WTC11 (cell line): ENCODE measurements around the gene PIP4K2A. TPM values are rescaled to one million over a fixed set of nuclear protein-coding genes. Genes with fewer than 3 reads are reported as not detected.

ENCODE experiments used
- ATAC-seq: fragments of 200-7000 bp; cut with Tn5 transposase; 2 replicates; pipeline ENCODE4 v1.10.0; 2021; ENCODE audit warnings: mild to moderate bottlenecking, moderate library complexity
- CTCF ChIA-PET: fragments of 300-600 bp; sonication (Branson Sonifier 250); formaldehyde crosslinking; loops from one replicate; lab custom pipeline; 2021; ENCODE audit warnings: antibody characterized with exemption; lab: Charles Lee
- POLR2A ChIA-PET: fragments of 350-600 bp; sonication (Branson Sonifier 250); formaldehyde crosslinking; loops from one replicate; lab custom pipeline; 2021; ENCODE audit warnings: antibody characterized with exemption; lab: Charles Lee
- DNase-seq: peaks from one replicate; pipeline ENCODE4 v3.0.0; 2021; ENCODE audit warnings: low spot score
- H3K27ac Mint-ChIP-seq: 2 replicates; pipeline ENCODE4 v1.8.0; 2021; ENCODE audit warnings: mixed read lengths
- H3K27me3 Mint-ChIP-seq: 2 replicates; pipeline ENCODE4 v1.8.0; 2021; ENCODE audit warnings: low read depth, mild to moderate bottlenecking, moderate library complexity, mixed read lengths
- H3K36me3 Mint-ChIP-seq: 2 replicates; pipeline ENCODE4 v1.8.0; 2021; ENCODE audit warnings: mixed read lengths
- H3K4me1 Mint-ChIP-seq: 2 replicates; pipeline ENCODE4 v1.8.0; 2022; ENCODE audit warnings: mixed read lengths
- H3K4me3 Mint-ChIP-seq: 2 replicates; pipeline ENCODE4 v1.8.0; 2021; ENCODE audit warnings: mild to moderate bottlenecking, moderate library complexity, mixed read lengths
- H3K9me3 Mint-ChIP-seq: 2 replicates; pipeline ENCODE4 v1.8.0; 2021; ENCODE audit warnings: mixed read lengths
- ATF3 ChIP-seq: sonication (generic); formaldehyde crosslinking; conservative IDR thresholded peaks from 2 replicates; pipeline ENCODE4 v1.8.1; 2022; ENCODE audit warnings: mild to moderate bottlenecking, missing genetic modification reagents
- CREB1 ChIP-seq: sonication (generic); formaldehyde crosslinking; IDR thresholded peaks from 2 replicates; pipeline ENCODE4 v1.8.0; 2023; ENCODE audit warnings: mild to moderate bottlenecking, missing genetic modification reagents
- MLX ChIP-seq: sonication (generic); formaldehyde crosslinking; IDR thresholded peaks from 2 replicates; pipeline ENCODE4 v1.8.1; 2023; ENCODE audit warnings: mild to moderate bottlenecking, missing genetic modification reagents, moderate library complexity
- OVOL2 ChIP-seq: fragments of 250-450 bp; sonication (Bioruptor Pico); IDR thresholded peaks from 2 replicates; pipeline ENCODE4 v1.9.0; 2021; ENCODE audit warnings: mild to moderate bottlenecking, borderline replicate concordance
- PRDM15 ChIP-seq: sonication (generic); formaldehyde crosslinking; IDR thresholded peaks from 2 replicates; pipeline ENCODE4 v1.8.0; 2022; ENCODE audit warnings: missing genetic modification reagents
- TEAD1 ChIP-seq: sonication (generic); formaldehyde crosslinking; IDR thresholded peaks from 2 replicates; pipeline ENCODE4 v1.8.0; 2022; ENCODE audit warnings: mild to moderate bottlenecking, missing genetic modification reagents
- TEAD4 ChIP-seq: sonication (generic); formaldehyde crosslinking; IDR thresholded peaks from 2 replicates; pipeline ENCODE4 v1.8.0; 2022; ENCODE audit warnings: mild to moderate bottlenecking, missing genetic modification reagents
- ZBTB21 ChIP-seq: sonication (generic); formaldehyde crosslinking; IDR thresholded peaks from 2 replicates; pipeline ENCODE4 v1.8.1; 2023; ENCODE audit warnings: mild to moderate bottlenecking, missing genetic modification reagents, borderline replicate concordance
- ZNF396 ChIP-seq: fragments of 250-450 bp; sonication (Bioruptor Pico); IDR thresholded peaks from 2 replicates; pipeline ENCODE4 v1.8.0; 2021; ENCODE audit warnings: mild to moderate bottlenecking, moderate library complexity, borderline replicate concordance
- ZNF423 ChIP-seq: fragments of 250-450 bp; sonication (Bioruptor Pico); IDR thresholded peaks from 2 replicates; pipeline ENCODE4 v2.1.2; 2022; ENCODE audit warnings: mild to moderate bottlenecking, moderate library complexity
- total RNA-seq: library from RNA; stranded (reverse); gene quantifications from 3 replicates; pipeline ENCODE4 v1.2.3, GENCODE V29; 2021
- TF ChIP-seq, protein P1 (sequence below): fragments of 250-450 bp; sonication (Bioruptor Pico); IDR thresholded peaks from 2 replicates; pipeline ENCODE4 v2.1.2; 2022; ENCODE audit warnings: mild to moderate bottlenecking, moderate library complexity
- TF ChIP-seq, protein P2 (sequence below): sonication (generic); formaldehyde crosslinking; IDR thresholded peaks from 2 replicates; pipeline ENCODE4 v1.8.1; 2023; ENCODE audit warnings: mild to moderate bottlenecking, missing genetic modification reagents, moderate library complexity
- TF ChIP-seq, protein P3 (sequence below): sonication (generic); formaldehyde crosslinking; IDR thresholded peaks from 2 replicates; pipeline ENCODE4 v1.8.1; 2022; ENCODE audit warnings: low read depth, missing genetic modification reagents, borderline replicate concordance
- TF ChIP-seq, protein P4 (sequence below): fragments of 250-450 bp; sonication (Bioruptor Pico); IDR thresholded peaks from 2 replicates; pipeline ENCODE4 v1.8.0; 2021; ENCODE audit warnings: mild to moderate bottlenecking

PIP4K2A gene
- total RNA-seq, 1 experiment from 2014 or later: 47.5 TPM

- Mint-ChIP-seq H3K4me1 (no peaks in the 10 kb centered on the region), H3K36me3 (no peaks in the 10 kb centered on the region), H3K27ac (no peak overlapping the region), H3K4me3 (no peak overlapping the region), H3K27me3 (no peaks in the 10 kb centered on the region), H3K9me3 (no peaks in the 10 kb centered on the region)
- CTCF ChIA-PET: interaction anchor here (1.9 kb wide), 1 partner anchor 10 kb away, joined by 4 read pairs; no protein-coding TSS in a partner anchor
- POLR2A ChIA-PET: no interaction called here
- no peak for TF ChIP-seq ZNF423 (CRISPR knock-in tag)
- no peak for TF ChIP-seq ZNF396 (CRISPR knock-in tag)
- TF ChIP-seq TEAD1 (CRISPR knock-in tag): no peak
- no peak for TF ChIP-seq MLX (CRISPR knock-in tag)
- TF ChIP-seq TEAD4 (CRISPR knock-in tag): no peak
- TF ChIP-seq, all 79 proteins: peak for 0
- no peak for ATAC-seq
- no peak for DNase-seq
These were observed 222.9 kb downstream of the PIP4K2A start for GRCh38 chr10:22491480-22491879.

DNA sequence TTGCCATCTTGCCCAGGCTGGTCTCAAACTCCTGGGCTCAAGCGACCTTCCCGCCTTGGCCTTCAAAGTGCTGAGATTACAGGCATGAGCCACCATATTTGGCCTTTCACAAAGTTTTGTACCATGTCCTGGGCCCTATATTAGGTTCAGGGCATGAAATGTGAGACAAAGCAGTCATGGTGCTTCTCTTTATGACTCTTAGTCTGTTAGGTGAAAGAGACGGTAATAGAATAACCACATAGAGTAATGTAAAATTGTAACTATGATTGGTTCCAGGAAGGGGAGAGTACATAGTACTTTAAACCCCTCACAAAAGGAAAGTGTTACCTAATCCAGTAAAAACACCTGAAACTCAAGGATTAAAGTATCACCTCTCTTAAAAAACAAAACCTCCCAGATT, 224.4 kb downstream of the PIP4K2A start:
- CTCF ChIA-PET: no interaction called here

More for the DNA sequence above, 224.4 kb downstream of the PIP4K2A start:
- no peaks in the 10 kb centered on the region for H3K9me3 Mint-ChIP-seq
- no peak for ATAC-seq
- no peaks in the 10 kb centered on the region for H3K4me1 Mint-ChIP-seq
- H3K36me3 Mint-ChIP-seq: no peaks in the 10 kb centered on the region
- no peak overlapping the region for H3K4me3 Mint-ChIP-seq
- no peak for TF ChIP-seq PRDM15 (CRISPR knock-in tag)
- TF ChIP-seq, protein P1, sequence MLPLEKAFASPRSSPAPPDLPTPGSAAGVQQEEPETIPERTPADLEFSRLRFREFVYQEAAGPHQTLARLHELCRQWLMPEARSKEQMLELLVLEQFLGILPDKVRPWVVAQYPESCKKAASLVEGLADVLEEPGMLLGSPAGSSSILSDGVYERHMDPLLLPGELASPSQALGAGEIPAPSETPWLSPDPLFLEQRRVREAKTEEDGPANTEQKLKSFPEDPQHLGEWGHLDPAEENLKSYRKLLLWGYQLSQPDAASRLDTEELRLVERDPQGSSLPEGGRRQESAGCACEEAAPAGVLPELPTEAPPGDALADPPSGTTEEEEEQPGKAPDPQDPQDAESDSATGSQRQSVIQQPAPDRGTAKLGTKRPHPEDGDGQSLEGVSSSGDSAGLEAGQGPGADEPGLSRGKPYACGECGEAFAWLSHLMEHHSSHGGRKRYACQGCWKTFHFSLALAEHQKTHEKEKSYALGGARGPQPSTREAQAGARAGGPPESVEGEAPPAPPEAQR (CRISPR knock-in tag): no peak
- TF ChIP-seq ATF3: no peak
- no peak for TF ChIP-seq CREB1 (CRISPR knock-in tag)
- no peak for TF ChIP-seq OVOL2 (CRISPR knock-in tag)
- TF ChIP-seq ZBTB21 (CRISPR knock-in tag): no peak
- TF ChIP-seq, protein P2, sequence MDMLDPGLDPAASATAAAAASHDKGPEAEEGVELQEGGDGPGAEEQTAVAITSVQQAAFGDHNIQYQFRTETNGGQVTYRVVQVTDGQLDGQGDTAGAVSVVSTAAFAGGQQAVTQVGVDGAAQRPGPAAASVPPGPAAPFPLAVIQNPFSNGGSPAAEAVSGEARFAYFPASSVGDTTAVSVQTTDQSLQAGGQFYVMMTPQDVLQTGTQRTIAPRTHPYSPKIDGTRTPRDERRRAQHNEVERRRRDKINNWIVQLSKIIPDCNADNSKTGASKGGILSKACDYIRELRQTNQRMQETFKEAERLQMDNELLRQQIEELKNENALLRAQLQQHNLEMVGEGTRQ (CRISPR knock-in tag): no peak
- TF ChIP-seq, protein P3, sequence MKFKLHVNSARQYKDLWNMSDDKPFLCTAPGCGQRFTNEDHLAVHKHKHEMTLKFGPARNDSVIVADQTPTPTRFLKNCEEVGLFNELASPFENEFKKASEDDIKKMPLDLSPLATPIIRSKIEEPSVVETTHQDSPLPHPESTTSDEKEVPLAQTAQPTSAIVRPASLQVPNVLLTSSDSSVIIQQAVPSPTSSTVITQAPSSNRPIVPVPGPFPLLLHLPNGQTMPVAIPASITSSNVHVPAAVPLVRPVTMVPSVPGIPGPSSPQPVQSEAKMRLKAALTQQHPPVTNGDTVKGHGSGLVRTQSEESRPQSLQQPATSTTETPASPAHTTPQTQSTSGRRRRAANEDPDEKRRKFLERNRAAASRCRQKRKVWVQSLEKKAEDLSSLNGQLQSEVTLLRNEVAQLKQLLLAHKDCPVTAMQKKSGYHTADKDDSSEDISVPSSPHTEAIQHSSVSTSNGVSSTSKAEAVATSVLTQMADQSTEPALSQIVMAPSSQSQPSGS (CRISPR knock-in tag): no peak
- no peak for TF ChIP-seq TEAD1 (CRISPR knock-in tag)
- TF ChIP-seq, protein P4, sequence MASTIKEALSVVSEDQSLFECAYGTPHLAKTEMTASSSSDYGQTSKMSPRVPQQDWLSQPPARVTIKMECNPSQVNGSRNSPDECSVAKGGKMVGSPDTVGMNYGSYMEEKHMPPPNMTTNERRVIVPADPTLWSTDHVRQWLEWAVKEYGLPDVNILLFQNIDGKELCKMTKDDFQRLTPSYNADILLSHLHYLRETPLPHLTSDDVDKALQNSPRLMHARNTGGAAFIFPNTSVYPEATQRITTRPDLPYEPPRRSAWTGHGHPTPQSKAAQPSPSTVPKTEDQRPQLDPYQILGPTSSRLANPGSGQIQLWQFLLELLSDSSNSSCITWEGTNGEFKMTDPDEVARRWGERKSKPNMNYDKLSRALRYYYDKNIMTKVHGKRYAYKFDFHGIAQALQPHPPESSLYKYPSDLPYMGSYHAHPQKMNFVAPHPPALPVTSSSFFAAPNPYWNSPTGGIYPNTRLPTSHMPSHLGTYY (CRISPR knock-in tag): no peak
- POLR2A ChIA-PET: no interaction called here
- DNase-seq: no peak
- H3K27ac Mint-ChIP-seq: no peak overlapping the region
- no peaks in the 10 kb centered on the region for H3K27me3 Mint-ChIP-seq
